Medulla oblongata (tissue), 1 donor: Measurements from ENCODE around the gene RBMS2.

ENCODE experiments used
- DNase-seq: peaks from one replicate; pipeline ENCODE4 v3.0.0-alpha.2; 2015; ENCODE audit errors: extremely low spot score

The RBMS2 gene

GRCh38 chr12:56630180-56630632 lies 108.6 kb downstream of the RBMS2 start, which contains the start of gene BAZ2A:
Gene BAZ2A (minus strand): TSS chr12:56630326. CDS start chr12:56617530, 12,796 bp downstream.
- peak; percentile 93 for DNase-seq

GRCh38 chr12:56631790-56632700 lies 110.4 kb downstream of the RBMS2 start:
- peak; percentile 43 for DNase-seq

GRCh38 chr12:56632701-56633467 lies 111.3 kb downstream of the RBMS2 start:
- peak; percentile 22 for DNase-seq

- peak; percentile 30 for DNase-seq
These were observed 112.0 kb downstream of the RBMS2 start for GRCh38 chr12:56633468-56634241.

- DNase-seq: peak; percentile 52
These were observed 112.7 kb downstream of the RBMS2 start for GRCh38 chr12:56634242-56634836.

- peak; percentile 78 for DNase-seq
These were observed 113.5 kb downstream of the RBMS2 start for GRCh38 chr12:56634837-56635791.

GRCh38 chr12:56635806-56636674 lies 114.4 kb downstream of the RBMS2 start:
- DNase-seq: peak; percentile 95

- peak; percentile 98 for DNase-seq
These were observed 115.3 kb downstream of the RBMS2 start for GRCh38 chr12:56636675-56637540.

GRCh38 chr12:56637621-56638020 lies 116.0 kb downstream of the RBMS2 start:
- no peak for DNase-seq

GRCh38 chr12:56641219-56641618 lies 119.6 kb downstream of the RBMS2 start:
- no peak for DNase-seq

- DNase-seq: no peak
These were observed 123.0 kb downstream of the RBMS2 start for GRCh38 chr12:56644654-56645053.

GRCh38 chr12:56645201-56645716 lies 123.6 kb downstream of the RBMS2 start:
- DNase-seq: peak; percentile 23
